HepG2 (cell line): ENCODE measurements around the gene U2AF2. TPM values are rescaled to one million over a fixed set of nuclear protein-coding genes. Genes with fewer than 3 reads are reported as not detected.
A peak's percentile ranks its signal among the peaks of the same experiment; 100 is the strongest.

Source experiments
- AHR ChIP-seq: IDR thresholded peaks from 2 replicates; pipeline ENCODE4 v1.6.1; 2018; ENCODE audit warnings: missing genetic modification reagents, missing compliant biosample characterization
- BCL6 ChIP-seq: IDR thresholded peaks from 2 replicates; pipeline ENCODE4 v1.6.1; 2016; ENCODE audit warnings: missing genetic modification reagents, missing compliant biosample characterization
- BORCS8-MEF2B ChIP-seq: sonication (generic); formaldehyde crosslinking; IDR thresholded peaks from 2 replicates; pipeline ENCODE4 v1.8.0; 2022; ENCODE audit warnings: mild to moderate bottlenecking, missing genetic modification reagents
- CBX2 ChIP-seq, 2 experiments: fragments of 200-600 bp in 1 of 2; sonication (generic); formaldehyde crosslinking in 1 of 2; IDR thresholded peaks; 2 replicates each; pipeline versions ENCODE4 v1.7.0 to v1.8.1; 2018 to 2022; ENCODE audit warnings: low read depth in 2 of 2, low read length in 1 of 2, mild to moderate bottlenecking in 1 of 2, missing genetic modification reagents in 1 of 2
- CEBPG ChIP-seq: IDR thresholded peaks from 2 replicates; pipeline ENCODE4 v1.6.1; 2016
- DNMT1 ChIP-seq: sonication (generic); formaldehyde crosslinking; IDR thresholded peaks from 2 replicates; pipeline ENCODE4 v1.5.1; 2020; ENCODE audit warnings: mild to moderate bottlenecking, missing genetic modification reagents
- EEA1 ChIP-seq: sonication (generic); formaldehyde crosslinking; IDR thresholded peaks from 2 replicates; pipeline ENCODE4 v1.5.1; 2020; ENCODE audit warnings: mild to moderate bottlenecking, missing genetic modification reagents, borderline replicate concordance
- ELF4 ChIP-seq: sonication (generic); formaldehyde crosslinking; IDR thresholded peaks from 2 replicates; pipeline ENCODE4 v1.5.0; 2020; ENCODE audit warnings: missing genetic modification reagents, mild to moderate bottlenecking, moderate library complexity, borderline replicate concordance
- FIP1L1 ChIP-seq: fragments of 200-400 bp; formaldehyde crosslinking; IDR thresholded peaks from 2 replicates; pipeline ENCODE4 v1.6.1; 2018; ENCODE audit warnings: low read depth, mild to moderate bottlenecking, low read length, moderate library complexity, borderline replicate concordance; ENCODE audit not compliant: insufficient read depth
- IKZF1 ChIP-seq: fragments of 450-650 bp; IDR thresholded peaks from 2 replicates; pipeline ENCODE4 v1.7.1; 2016
- ISL2 ChIP-seq: sonication (generic); formaldehyde crosslinking; IDR thresholded peaks from 2 replicates; pipeline ENCODE4 v1.5.0; 2020; ENCODE audit warnings: missing genetic modification reagents
- KDM5A ChIP-seq: fragments of 200-600 bp; sonication (generic); IDR thresholded peaks from 2 replicates; pipeline ENCODE4 v1.7.0; 2018; ENCODE audit warnings: antibody characterized with exemption, mild to moderate bottlenecking, low read length, borderline replicate concordance
- MED13 ChIP-seq: sonication (generic); formaldehyde crosslinking; IDR thresholded peaks from 2 replicates; pipeline ENCODE4 v1.5.0; 2020; ENCODE audit warnings: missing genetic modification reagents
- THYN1 ChIP-seq: sonication (generic); formaldehyde crosslinking; IDR thresholded peaks from 2 replicates; pipeline ENCODE4 v1.8.1; 2023; ENCODE audit warnings: low read depth, mild to moderate bottlenecking, moderate library complexity, missing genetic modification reagents, borderline replicate concordance
- ZBTB10 ChIP-seq: sonication (generic); formaldehyde crosslinking; IDR thresholded peaks from 2 replicates; pipeline ENCODE4 v1.4.0; 2020; ENCODE audit warnings: missing genetic modification reagents, borderline replicate concordance
- ZBTB7A ChIP-seq: sonication (generic); formaldehyde crosslinking; IDR thresholded peaks from 2 replicates; pipeline ENCODE4 v1.8.0; 2022; ENCODE audit warnings: mild to moderate bottlenecking, missing genetic modification reagents
- ZC3H4 ChIP-seq: sonication (generic); formaldehyde crosslinking; IDR thresholded peaks from 2 replicates; pipeline ENCODE4 v1.4.0; 2020; ENCODE audit warnings: missing genetic modification reagents, borderline replicate concordance
- ZNF235 ChIP-seq: sonication (generic); formaldehyde crosslinking; IDR thresholded peaks from 2 replicates; pipeline ENCODE4 v1.8.1; 2023; ENCODE audit warnings: mild to moderate bottlenecking, missing genetic modification reagents, borderline replicate concordance
- ZNF256 ChIP-seq: sonication (generic); formaldehyde crosslinking; conservative IDR thresholded peaks from 2 replicates; pipeline ENCODE4 v1.4.0; 2020; ENCODE audit warnings: missing genetic modification reagents
- ZNF580 ChIP-seq: IDR thresholded peaks from 2 replicates; pipeline ENCODE4 v1.6.1; 2016; ENCODE audit warnings: low read depth, borderline replicate concordance
- ZNF691 ChIP-seq: sonication (generic); formaldehyde crosslinking; IDR thresholded peaks from 2 replicates; pipeline ENCODE4 v1.4.0; 2020; ENCODE audit warnings: missing genetic modification reagents, low read depth, mild to moderate bottlenecking, borderline replicate concordance
- ZSCAN30 ChIP-seq: sonication (generic); formaldehyde crosslinking; IDR thresholded peaks from 2 replicates; pipeline ENCODE4 v1.5.0; 2020; ENCODE audit warnings: mild to moderate bottlenecking, missing genetic modification reagents
- polyA plus RNA-seq, 8 experiments: library from polyadenylated mRNA; depleted of rRNA in 3 of 8; stranded (reverse) in 7 of 8; unstranded in 1 of 8; fragments of >200 nt; fragmentation: Illumina TruSeq in 4 of 8; extraction: Trizol in 4 of 8; gene quantifications; 2 replicates each; pipeline versions ENCODE4 v1.2.1 to v1.2.3, GENCODE V29; 2011 to 2016; ENCODE audit warnings: low read depth in 4 of 8, missing spikeins in 1 of 8, mixed read lengths in 1 of 8; ENCODE audit not compliant: insufficient read depth in 1 of 8
- total RNA-seq, 5 experiments: library from RNA; depleted of rRNA; stranded (reverse); fragments of >200 nt; fragmentation: Illumina TruSeq; extraction: Trizol; gene quantifications; 2 replicates each; pipeline ENCODE4 v1.2.3, GENCODE V29; 2016; ENCODE audit warnings: low read depth in 1 of 5
- TF ChIP-seq, protein P1 (sequence below): IDR thresholded peaks from 2 replicates; pipeline ENCODE4 v1.6.1; 2012; ENCODE audit warnings: inconsistent platforms
- TF ChIP-seq, protein P2 (sequence below): sonication (generic); formaldehyde crosslinking; IDR thresholded peaks from 2 replicates; pipeline ENCODE4 v1.4.0; 2020; ENCODE audit warnings: missing genetic modification reagents, borderline replicate concordance

Gene U2AF2
- total and polyA plus RNA-seq, 2 of the 13 experiments (the other 11 are each of a cell fraction or from before 2014, with no cell fraction given): 84.3 to 124 TPM

GRCh38 chr19:55647732-55648584, 6.9 kb upstream of the U2AF2 start, which contains the start of gene CCDC106 (continued):
- no peak for TF ChIP-seq ZBTB10 (CRISPR knock-in tag)
- peak; percentile 82; the same call in 1 of the 2 replicates for TF ChIP-seq ZNF235 (CRISPR knock-in tag)
- peak; percentile 69; the same call in 1 of the 2 replicates for TF ChIP-seq KDM5A
- TF ChIP-seq ISL2 (CRISPR knock-in tag): 0 out of 2 replicates have a peak, but pooled peaks have one; percentile 29
- no peak for TF ChIP-seq CEBPG (CRISPR knock-in tag)
- TF ChIP-seq CBX2 (IDR thresholded peaks at IDR 0.05; ENCODE audit: low read depth, low read length): no peak
- TF ChIP-seq CBX2 (CRISPR knock-in tag; IDR thresholded peaks at IDR 0.05; ENCODE audit: low read depth): no peak
- TF ChIP-seq ELF4 (CRISPR knock-in tag): no peak
- no peak for TF ChIP-seq ZNF256
- no peak; the same call in 1 of the 2 replicates for TF ChIP-seq BORCS8-MEF2B (CRISPR knock-in tag)
- TF ChIP-seq ZNF691 (CRISPR knock-in tag): peak; percentile 45; the same call in 1 of the 2 replicates
- TF ChIP-seq DNMT1: 0 out of 2 replicates have a peak, but pooled peaks have one; percentile 77
- no peak for TF ChIP-seq THYN1
- no peak for TF ChIP-seq ZNF580
- no peak for TF ChIP-seq IKZF1
- no peak for TF ChIP-seq ZSCAN30 (CRISPR knock-in tag)
- TF ChIP-seq, protein P1, sequence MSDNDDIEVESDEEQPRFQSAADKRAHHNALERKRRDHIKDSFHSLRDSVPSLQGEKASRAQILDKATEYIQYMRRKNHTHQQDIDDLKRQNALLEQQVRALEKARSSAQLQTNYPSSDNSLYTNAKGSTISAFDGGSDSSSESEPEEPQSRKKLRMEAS: no peak; the same call in 1 of the 2 replicates
- peak; percentile 63; the same call in 1 of the 2 replicates for TF ChIP-seq AHR (CRISPR knock-in tag)
- peak; percentile 32; the same call in 1 of the 2 replicates for TF ChIP-seq BCL6
- TF ChIP-seq FIP1L1: no peak; the same call in 1 of the 2 replicates
- peak; percentile 61; the same call in 1 of the 2 replicates for TF ChIP-seq MED13 (CRISPR knock-in tag)
- TF ChIP-seq EEA1 (CRISPR knock-in tag): peak; percentile 75; the same call in 1 of the 2 replicates
- TF ChIP-seq, protein P2, sequence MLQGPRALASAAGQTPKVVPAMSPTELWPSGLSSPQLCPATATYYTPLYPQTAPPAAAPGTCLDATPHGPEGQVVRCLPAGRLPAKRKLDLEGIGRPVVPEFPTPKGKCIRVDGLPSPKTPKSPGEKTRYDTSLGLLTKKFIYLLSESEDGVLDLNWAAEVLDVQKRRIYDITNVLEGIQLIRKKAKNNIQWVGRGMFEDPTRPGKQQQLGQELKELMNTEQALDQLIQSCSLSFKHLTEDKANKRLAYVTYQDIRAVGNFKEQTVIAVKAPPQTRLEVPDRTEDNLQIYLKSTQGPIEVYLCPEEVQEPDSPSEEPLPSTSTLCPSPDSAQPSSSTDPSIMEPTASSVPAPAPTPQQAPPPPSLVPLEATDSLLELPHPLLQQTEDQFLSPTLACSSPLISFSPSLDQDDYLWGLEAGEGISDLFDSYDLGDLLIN (CRISPR knock-in tag): no peak
- TF ChIP-seq ZBTB7A (CRISPR knock-in tag): peak; percentile 16; the same call in 1 of the 2 replicates
- no peak for TF ChIP-seq ZC3H4 (CRISPR knock-in tag)
